ENCODE results near the gene PYM1.

DNA sequence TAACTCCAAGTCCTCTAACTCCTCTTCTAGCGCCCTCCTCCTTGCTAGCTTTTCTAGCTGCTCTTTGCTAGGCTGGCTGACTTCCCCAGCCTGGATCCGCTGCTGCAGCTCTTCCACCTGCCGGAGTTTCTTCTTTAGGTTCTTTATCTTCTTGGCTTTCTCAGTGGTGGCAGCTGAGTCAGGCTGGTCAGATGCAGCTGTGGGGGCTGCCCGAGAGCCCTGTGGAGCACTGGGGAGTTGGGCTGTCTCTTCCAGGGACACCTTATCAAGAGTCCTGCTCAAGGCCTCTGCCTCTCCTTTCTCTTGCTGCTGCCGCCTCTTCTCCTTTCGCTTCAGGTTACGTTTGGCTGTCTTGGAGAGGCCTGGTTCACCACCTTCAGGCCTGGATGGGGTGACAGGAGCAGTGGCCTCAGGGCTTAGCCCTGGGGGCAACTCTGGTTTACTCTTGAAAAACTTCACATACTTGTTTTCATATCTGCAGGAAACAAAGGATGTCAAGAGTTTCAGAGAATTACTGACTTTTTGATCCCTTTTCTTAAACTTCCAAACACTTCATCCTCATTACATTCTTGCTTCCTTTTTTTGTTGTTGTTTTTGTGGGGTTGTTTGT, 25.7 kb downstream of the PYM1 start:
- TF ChIP-seq, protein P1, sequence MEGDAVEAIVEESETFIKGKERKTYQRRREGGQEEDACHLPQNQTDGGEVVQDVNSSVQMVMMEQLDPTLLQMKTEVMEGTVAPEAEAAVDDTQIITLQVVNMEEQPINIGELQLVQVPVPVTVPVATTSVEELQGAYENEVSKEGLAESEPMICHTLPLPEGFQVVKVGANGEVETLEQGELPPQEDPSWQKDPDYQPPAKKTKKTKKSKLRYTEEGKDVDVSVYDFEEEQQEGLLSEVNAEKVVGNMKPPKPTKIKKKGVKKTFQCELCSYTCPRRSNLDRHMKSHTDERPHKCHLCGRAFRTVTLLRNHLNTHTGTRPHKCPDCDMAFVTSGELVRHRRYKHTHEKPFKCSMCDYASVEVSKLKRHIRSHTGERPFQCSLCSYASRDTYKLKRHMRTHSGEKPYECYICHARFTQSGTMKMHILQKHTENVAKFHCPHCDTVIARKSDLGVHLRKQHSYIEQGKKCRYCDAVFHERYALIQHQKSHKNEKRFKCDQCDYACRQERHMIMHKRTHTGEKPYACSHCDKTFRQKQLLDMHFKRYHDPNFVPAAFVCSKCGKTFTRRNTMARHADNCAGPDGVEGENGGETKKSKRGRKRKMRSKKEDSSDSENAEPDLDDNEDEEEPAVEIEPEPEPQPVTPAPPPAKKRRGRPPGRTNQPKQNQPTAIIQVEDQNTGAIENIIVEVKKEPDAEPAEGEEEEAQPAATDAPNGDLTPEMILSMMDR (IDR thresholded peaks at IDR 0.05) = no peak
- TF ChIP-seq ZFX (IDR thresholded peaks at IDR 0.05; ENCODE audit: borderline replicate concordance) = no peak

All from 22Rv1 (cell line).